HCT116 (cell line): ENCODE results near the gene CD164L2. TPM values are rescaled to one million over a fixed set of nuclear protein-coding genes. Genes with fewer than 3 reads are reported as not detected.

Experiments
- ATAC-seq: fragments of 200-7000 bp; cut with Tn5 transposase; 2 replicates; pipeline ENCODE4 v1.9.1; 2020; ENCODE audit warnings: mild to moderate bottlenecking, moderate library complexity
- BruUV-seq: library from RNA; stranded (reverse); fragments of 400-500 nt; replicated peaks from 2 replicates; lab custom pipeline; 2021; lab: Mats Ljungman, UMichigan
- CTCF ChIA-PET: fragments of 300-600 bp; sonication (Branson Sonifier 250); formaldehyde crosslinking; loops from one replicate; lab custom pipeline; 2021; ENCODE audit warnings: antibody characterized with exemption; lab: Charles Lee
- POLR2A ChIA-PET: fragments of 300-600, 350-600 bp; sonication (Branson Sonifier 250); formaldehyde crosslinking; loops from one replicate; lab custom pipeline; 2021; ENCODE audit warnings: antibody characterized with exemption; lab: Charles Lee
- RAD21 ChIA-PET, 2 experiments: fragments of 300-600 bp; sonication (Branson Sonifier 250); formaldehyde crosslinking; loops; one replicate each; lab custom pipeline; 2023; ENCODE audit warnings: low total read pairs in 2 of 2; ENCODE audit not compliant: uncharacterized antibody in 2 of 2, unreplicated experiment in 2 of 2, low non-redundant PET in 1 of 2; lab: Charles Lee
- DNase-seq: peaks from one replicate; pipeline ENCODE4 v3.0.0-alpha.2; 2010; ENCODE audit warnings: low read depth, low spot score
- H2AFZ ChIP-seq: fragments of 200-600 bp; shearing (Covaris generic), sonication (generic); 2 replicates; pipeline ENCODE4 v1.6.1; 2017; ENCODE audit warnings: low read depth, mixed run types, mixed read lengths, antibody characterized with exemption, low read length; ENCODE audit not compliant: poor library complexity, severe bottlenecking
- H3K27ac ChIP-seq: 2 replicates; pipeline ENCODE4 v1.5.1; 2012; ENCODE audit warnings: low read depth, low read length
- H3K27me3 ChIP-seq: fragments of 200-600 bp; sonication (generic); 2 replicates; pipeline ENCODE4 v1.6.1; 2016; ENCODE audit warnings: mixed run types, low read length, mixed read lengths; ENCODE audit not compliant: insufficient read depth
- H3K36me3 ChIP-seq, 2 experiments: fragments of 200-500 bp in 1 of 2; fragments of 200-600 bp in 1 of 2; sonication (Bioruptor generic) in 1 of 2; sonication (generic) in 1 of 2; 2 replicates each; pipeline versions ENCODE4 v1.5.1 to v1.6.1; 2014 to 2016; ENCODE audit warnings: low read length in 2 of 2, inconsistent platforms in 1 of 2, mixed read lengths in 1 of 2, mixed run types in 1 of 2; ENCODE audit not compliant: insufficient read depth in 2 of 2, control insufficient read depth in 1 of 2
- H3K4me1 ChIP-seq, 2 experiments: fragments of 200-600 bp in 1 of 2; sonication (generic) in 1 of 2; 2 replicates each; pipeline versions ENCODE4 v1.5.1 to v1.6.1; 2012 to 2017; ENCODE audit warnings: low read length in 2 of 2, inconsistent platforms in 1 of 2, mild to moderate bottlenecking in 1 of 2, mixed read lengths in 1 of 2, mixed run types in 1 of 2, moderate library complexity in 1 of 2; ENCODE audit not compliant: insufficient read depth in 2 of 2, control insufficient read depth in 1 of 2
- H3K4me2 ChIP-seq: fragments of 200-600 bp; sonication (generic); 2 replicates; pipeline ENCODE4 v1.6.1; 2017; ENCODE audit warnings: mixed run types, low read length, mixed read lengths
- H3K4me3 ChIP-seq, 2 experiments: fragments of 200-600 bp in 1 of 2; sonication (generic) in 1 of 2; replicated peaks in 1 of 2; 2 replicates each; pipeline ENCODE4 v1.5.1; 2011 to 2016; ENCODE audit warnings: low read length in 2 of 2, control low read depth in 1 of 2, low read depth in 1 of 2, mild to moderate bottlenecking in 1 of 2, mixed read lengths in 1 of 2, mixed run types in 1 of 2
- H3K79me2 ChIP-seq: fragments of 200-600 bp; sonication (generic); 2 replicates; pipeline ENCODE4 v1.6.1; 2017; ENCODE audit warnings: mild to moderate bottlenecking, mixed run types, low read length, moderate library complexity, mixed read lengths; ENCODE audit not compliant: insufficient read depth
- H3K9ac ChIP-seq: fragments of 200-600 bp; sonication (generic); 2 replicates; pipeline ENCODE4 v1.6.1; 2016; ENCODE audit warnings: low read length, mixed read lengths
- H3K9me2 ChIP-seq: fragments of 200-600 bp; sonication (generic), shearing (Covaris generic); 2 replicates; pipeline ENCODE4 v1.6.1; 2017; ENCODE audit warnings: mixed run types, mild to moderate bottlenecking, moderate library complexity; ENCODE audit not compliant: insufficient read depth
- H3K9me3 ChIP-seq, 2 experiments: fragments of 200-500 bp in 1 of 2; fragments of 200-600 bp in 1 of 2; sonication (Bioruptor generic) in 1 of 2; sonication (generic) in 1 of 2; 2 replicates each; pipeline ENCODE4 v1.6.1; 2014 to 2017; ENCODE audit warnings: low read length in 2 of 2, mixed read lengths in 2 of 2, inconsistent platforms in 1 of 2, low read depth in 1 of 2, mild to moderate bottlenecking in 1 of 2, mixed run types in 1 of 2, moderate library complexity in 1 of 2; ENCODE audit not compliant: control insufficient read depth in 1 of 2, insufficient read depth in 1 of 2
- H4K20me1 ChIP-seq: fragments of 200-600 bp; sonication (generic), shearing (Covaris generic); 2 replicates; pipeline ENCODE4 v1.6.1; 2017; ENCODE audit warnings: mixed run types, mild to moderate bottlenecking, moderate library complexity; ENCODE audit not compliant: insufficient read depth
- RAD21 ChIP-seq: IDR thresholded peaks from 2 replicates; pipeline ENCODE4 v1.6.1; 2012; ENCODE audit warnings: low read depth, mild to moderate bottlenecking
- TCF7L2 ChIP-seq: IDR thresholded peaks from 2 replicates; pipeline ENCODE4 v1.7.0; 2011; ENCODE audit warnings: borderline replicate concordance, inconsistent platforms; ENCODE audit not compliant: insufficient read depth, insufficient read length; ENCODE audit errors: extremely low read depth
- ZBTB33 ChIP-seq: IDR thresholded peaks from 2 replicates; pipeline ENCODE4 v1.6.1; 2011; ENCODE audit warnings: mild to moderate bottlenecking, low read length, moderate library complexity; ENCODE audit not compliant: insufficient replicate concordance; ENCODE audit errors: extremely low read depth
- intact Hi-C: fragments of 100-400 bp; cut with micrococcal nuclease; formaldehyde crosslinking; loops from 2 replicates; pipeline ENCODE4 v1.10.0; 2022
- total RNA-seq: library from RNA; stranded (reverse); gene quantifications from one replicate; pipeline ENCODE4 v1.2.1, GENCODE V29; 2021; ENCODE audit not compliant: unreplicated experiment
- TF ChIP-seq, protein P1 (sequence below), 3 experiments: fragments of 200-600 bp in 1 of 3; sonication (generic) in 1 of 3; IDR thresholded peaks in 2 of 3; conservative IDR thresholded peaks in 1 of 3; 2 replicates each; pipeline ENCODE4 v1.5.1; 2012 to 2017; ENCODE audit warnings: low read depth in 2 of 3, low read length in 2 of 3, antibody characterized with exemption in 1 of 3, borderline replicate concordance in 1 of 3, control low read depth in 1 of 3, mild to moderate bottlenecking in 1 of 3, mixed read lengths in 1 of 3, mixed run types in 1 of 3, moderate library complexity in 1 of 3; ENCODE audit not compliant: insufficient read depth in 1 of 3

The CD164L2 gene
- total RNA-seq, 1 experiment from 2014 or later, result 11.6 TPM

GRCh38 chr1:27430903-27431600 lies 47.9 kb upstream of the CD164L2 start:
- H3K4me2 ChIP-seq, result no peak overlapping the region
- no peak overlapping the region for H3K9ac ChIP-seq
- no TSS peak for BruUV-seq
- peaks cover 5 to 10% of the 10 kb centered on the region in 2 experiments; a peak in 3 of 4 replicates for H3K36me3 ChIP-seq
- ChIA-PET CTCF (no interaction called here), RAD21 (interaction anchor here in 1 of 2 experiments (0.8 kb wide), 1 partner anchor 15 kb away, joined by 3 read pairs; no protein-coding TSS in a partner anchor), POLR2A (interaction anchor here (0.6 to 0.7 kb wide), 2 partner anchors 9 to 173 kb away, joined by 3 to 4 read pairs; partner anchors contain the start of gene AHDC1)
- peaks cover 0 to 3% of the 10 kb centered on the region in 2 experiments; a peak in 2 of 4 replicates for H3K4me1 ChIP-seq
- no peak overlapping the region for H3K27ac ChIP-seq
- H3K9me3 ChIP-seq, result no peaks in the 10 kb centered on the region
- no peaks in the 10 kb centered on the region for H3K9me2 ChIP-seq
- H4K20me1 ChIP-seq, result peaks cover 3% of the 10 kb centered on the region; the same call in 1 of the 2 replicates
- H2AFZ ChIP-seq, result no peak overlapping the region
- TF ChIP-seq, protein P1, sequence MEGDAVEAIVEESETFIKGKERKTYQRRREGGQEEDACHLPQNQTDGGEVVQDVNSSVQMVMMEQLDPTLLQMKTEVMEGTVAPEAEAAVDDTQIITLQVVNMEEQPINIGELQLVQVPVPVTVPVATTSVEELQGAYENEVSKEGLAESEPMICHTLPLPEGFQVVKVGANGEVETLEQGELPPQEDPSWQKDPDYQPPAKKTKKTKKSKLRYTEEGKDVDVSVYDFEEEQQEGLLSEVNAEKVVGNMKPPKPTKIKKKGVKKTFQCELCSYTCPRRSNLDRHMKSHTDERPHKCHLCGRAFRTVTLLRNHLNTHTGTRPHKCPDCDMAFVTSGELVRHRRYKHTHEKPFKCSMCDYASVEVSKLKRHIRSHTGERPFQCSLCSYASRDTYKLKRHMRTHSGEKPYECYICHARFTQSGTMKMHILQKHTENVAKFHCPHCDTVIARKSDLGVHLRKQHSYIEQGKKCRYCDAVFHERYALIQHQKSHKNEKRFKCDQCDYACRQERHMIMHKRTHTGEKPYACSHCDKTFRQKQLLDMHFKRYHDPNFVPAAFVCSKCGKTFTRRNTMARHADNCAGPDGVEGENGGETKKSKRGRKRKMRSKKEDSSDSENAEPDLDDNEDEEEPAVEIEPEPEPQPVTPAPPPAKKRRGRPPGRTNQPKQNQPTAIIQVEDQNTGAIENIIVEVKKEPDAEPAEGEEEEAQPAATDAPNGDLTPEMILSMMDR (IDR thresholded peaks at IDR 0.05 in 2 of 3, conservative IDR thresholded peaks at IDR 0.05 in 1 of 3; ENCODE audit: borderline replicate concordance in 1 of 3, insufficient read depth in 1 of 3, low read depth in 2 of 3, low read length in 2 of 3), result no peak
- TF ChIP-seq TCF7L2, result no peak
- peak; percentile 13; the same call in 1 of the 2 replicates for TF ChIP-seq RAD21
- TF ChIP-seq ZBTB33, result no peak
- intact Hi-C loops, result no loop called here
- peaks cover 76% of the 10 kb centered on the region for H3K79me2 ChIP-seq
- H3K4me3 ChIP-seq, result no peak overlapping the region
- no peak for ATAC-seq
- DNase-seq, result no peak
- no peaks in the 10 kb centered on the region for H3K27me3 ChIP-seq
